ENCODE data around the gene LRGUK. TPM values are rescaled to one million over a fixed set of nuclear protein-coding genes. Genes with fewer than 3 reads are reported as not detected.

LRGUK gene
- total RNA-seq, 2 donors from 2014 or later: 0.78 to 0.99 TPM

GRCh38 chr7:134120405-134120804 is 6.7 kb upstream of the LRGUK start:
- intact Hi-C loops (cut with DNase I): no loop called here
- Histone ChIP-seq H3K4me1 (no peaks in the 10 kb centered on the region), H3K27ac (no peak overlapping the region), H3K4me3 (no peak overlapping the region), H3K9me3 (no peaks in the 10 kb centered on the region), H3K36me3 (replicated peaks in 1 of 2; ENCODE audit: insufficient read depth in 1 of 2, low read depth in 2 of 2) (no peaks in the 10 kb centered on the region), H3K27me3 (no peaks in the 10 kb centered on the region)
- 72 to 81% methylated on average over 4 of the region's 4 CpGs for WGBS, 2 donors
- no peak for DNase-seq
- TF ChIP-seq POLR2A (IDR thresholded peaks at IDR 0.05): no peak
- no peak for TF ChIP-seq CTCF (IDR thresholded peaks at IDR 0.05)
- ATAC-seq: no peak

- no peaks in the 10 kb centered on the region for H3K27me3 ChIP-seq
- ATAC-seq (no peak), DNase-seq (no peak)
- H3K9me3 ChIP-seq: no peaks in the 10 kb centered on the region
- 56 to 84% methylated on average over 3 of the region's 3 CpGs for WGBS, 2 donors
- H3K4me1 ChIP-seq: peaks cover 4% of the 10 kb centered on the region
- H3K36me3 ChIP-seq (replicated peaks in 1 of 2; ENCODE audit: insufficient read depth in 1 of 2, low read depth in 2 of 2): no peaks in the 10 kb centered on the region
- no peak overlapping the region for H3K4me3 ChIP-seq
- H3K27ac ChIP-seq: no peak overlapping the region
- TF ChIP-seq CTCF (IDR thresholded peaks at IDR 0.05) (no peak), POLR2A (IDR thresholded peaks at IDR 0.05) (no peak)
- intact Hi-C loops (cut with DNase I): no loop called here
These were observed 5.5 kb upstream of the LRGUK start for GRCh38 chr7:134121632-134122139.

- H3K4me3 ChIP-seq: no peak overlapping the region
- H3K9me3 ChIP-seq: no peaks in the 10 kb centered on the region
- WGBS, 2 donors: 68 to 82% methylated on average over 2 of the region's 2 CpGs
- H3K27me3 ChIP-seq: no peaks in the 10 kb centered on the region
- TF ChIP-seq POLR2A (IDR thresholded peaks at IDR 0.05): no peak
- no peak for TF ChIP-seq CTCF (IDR thresholded peaks at IDR 0.05)
- ATAC-seq: no peak
- DNase-seq: no peak
- no peak overlapping the region for H3K27ac ChIP-seq
- no peaks in the 10 kb centered on the region for H3K36me3 ChIP-seq (replicated peaks in 1 of 2; ENCODE audit: insufficient read depth in 1 of 2, low read depth in 2 of 2)
- intact Hi-C loops (cut with DNase I): no loop called here
- H3K4me1 ChIP-seq: peaks cover 13% of the 10 kb centered on the region
These were observed 4.2 kb upstream of the LRGUK start for GRCh38 chr7:134122980-134123379.

GRCh38 chr7:134126146-134126545 is 994 bp upstream of the LRGUK start:
- Histone ChIP-seq H3K4me1 (peaks cover 13% of the 10 kb centered on the region), H3K27ac (no peak overlapping the region), H3K4me3 (no peak overlapping the region), H3K27me3 (no peaks in the 10 kb centered on the region), H3K36me3 (replicated peaks in 1 of 2; ENCODE audit: insufficient read depth in 1 of 2, low read depth in 2 of 2) (no peaks in the 10 kb centered on the region), H3K9me3 (no peaks in the 10 kb centered on the region)
- DNase-seq (no peak), ATAC-seq (no peak)
- TF ChIP-seq CTCF (IDR thresholded peaks at IDR 0.05) (no peak), POLR2A (IDR thresholded peaks at IDR 0.05) (no peak)
- 87% methylated on average over 5 of the region's 5 CpGs for WGBS, 2 donors
- intact Hi-C loops (cut with DNase I): no loop called here

GRCh38 chr7:134126596-134126965 is 559 bp upstream of the LRGUK start:
- no peak overlapping the region for H3K27ac ChIP-seq
- TF ChIP-seq POLR2A (IDR thresholded peaks at IDR 0.05): no peak
- no peak for TF ChIP-seq CTCF (IDR thresholded peaks at IDR 0.05)
- DNase-seq: no peak
- no peaks in the 10 kb centered on the region for H3K27me3 ChIP-seq
- peak overlapping the region in 1 of 2 donors; percentile 64 for H3K4me3 ChIP-seq
- WGBS, 2 donors: 8 to 20% methylated on average over 6 of the region's 6 CpGs
- no peaks in the 10 kb centered on the region for H3K9me3 ChIP-seq
- ATAC-seq: no peak
- no peaks in the 10 kb centered on the region for H3K36me3 ChIP-seq (replicated peaks in 1 of 2; ENCODE audit: insufficient read depth in 1 of 2, low read depth in 2 of 2)
- peaks cover 13% of the 10 kb centered on the region for H3K4me1 ChIP-seq
- intact Hi-C loops (cut with DNase I): no loop called here
